NCI-H69 (cell line): ENCODE data around the gene PPP1R1B.
A peak's percentile ranks its signal among the peaks of the same experiment; 100 is the strongest.

Source experiments
- DNase-seq: peaks from one replicate; lab custom pipeline; 2025; lab: John Stamatoyannopoulos, UW

The PPP1R1B gene

DNA sequence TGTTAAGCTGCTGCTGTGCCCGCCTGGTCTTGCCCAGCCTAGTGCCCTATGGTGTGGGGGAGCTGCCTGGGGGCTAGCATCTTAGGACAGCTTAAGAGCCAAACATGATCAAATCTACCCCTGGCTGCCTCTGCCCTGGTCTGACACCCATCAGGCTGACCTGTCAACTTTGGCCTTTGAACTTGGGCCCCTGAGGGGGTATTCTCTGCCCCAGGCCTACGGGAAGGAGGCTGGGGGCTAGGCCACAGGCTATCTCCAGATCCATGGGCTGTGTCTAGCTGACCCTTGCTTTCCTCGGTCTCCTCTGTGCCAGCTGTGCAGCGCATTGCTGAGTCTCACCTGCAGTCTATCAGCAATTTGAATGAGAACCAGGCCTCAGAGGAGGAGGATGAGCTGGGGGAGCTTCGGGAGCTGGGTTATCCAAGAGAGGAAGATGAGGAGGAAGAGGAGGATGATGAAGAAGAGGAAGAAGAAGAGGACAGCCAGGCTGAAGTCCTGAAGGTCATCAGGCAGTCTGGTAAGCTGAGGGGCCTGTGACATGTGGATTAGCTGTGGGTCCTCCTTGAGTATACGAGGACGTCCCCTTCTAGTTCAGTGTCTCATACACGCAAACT lies 6.9 kb downstream of the PPP1R1B start:
- DNase-seq = no peak

GRCh38 chr17:39634384-39634871 lies 7.7 kb downstream of the PPP1R1B start:
- peak; percentile 56 for DNase-seq

GRCh38 chr17:39635614-39636176 lies 8.9 kb downstream of the PPP1R1B start:
- no peak for DNase-seq

GRCh38 chr17:39636587-39636926 lies 9.8 kb downstream of the PPP1R1B start:
- DNase-seq = no peak

GRCh38 chr17:39636927-39637736 lies 10.4 kb downstream of the PPP1R1B start, which contains the start of gene STARD3:
Gene STARD3 (plus strand): TSS chr17:39637144. CDS start chr17:39653532, 16,388 bp downstream.
- peak; percentile 88 for DNase-seq

- DNase-seq = no peak
Observed at GRCh38 chr17:39638317-39638716, 11.6 kb downstream of the PPP1R1B start.

- DNase-seq = no peak
Observed at GRCh38 chr17:39639043-39639442, 12.3 kb downstream of the PPP1R1B start.

DNA sequence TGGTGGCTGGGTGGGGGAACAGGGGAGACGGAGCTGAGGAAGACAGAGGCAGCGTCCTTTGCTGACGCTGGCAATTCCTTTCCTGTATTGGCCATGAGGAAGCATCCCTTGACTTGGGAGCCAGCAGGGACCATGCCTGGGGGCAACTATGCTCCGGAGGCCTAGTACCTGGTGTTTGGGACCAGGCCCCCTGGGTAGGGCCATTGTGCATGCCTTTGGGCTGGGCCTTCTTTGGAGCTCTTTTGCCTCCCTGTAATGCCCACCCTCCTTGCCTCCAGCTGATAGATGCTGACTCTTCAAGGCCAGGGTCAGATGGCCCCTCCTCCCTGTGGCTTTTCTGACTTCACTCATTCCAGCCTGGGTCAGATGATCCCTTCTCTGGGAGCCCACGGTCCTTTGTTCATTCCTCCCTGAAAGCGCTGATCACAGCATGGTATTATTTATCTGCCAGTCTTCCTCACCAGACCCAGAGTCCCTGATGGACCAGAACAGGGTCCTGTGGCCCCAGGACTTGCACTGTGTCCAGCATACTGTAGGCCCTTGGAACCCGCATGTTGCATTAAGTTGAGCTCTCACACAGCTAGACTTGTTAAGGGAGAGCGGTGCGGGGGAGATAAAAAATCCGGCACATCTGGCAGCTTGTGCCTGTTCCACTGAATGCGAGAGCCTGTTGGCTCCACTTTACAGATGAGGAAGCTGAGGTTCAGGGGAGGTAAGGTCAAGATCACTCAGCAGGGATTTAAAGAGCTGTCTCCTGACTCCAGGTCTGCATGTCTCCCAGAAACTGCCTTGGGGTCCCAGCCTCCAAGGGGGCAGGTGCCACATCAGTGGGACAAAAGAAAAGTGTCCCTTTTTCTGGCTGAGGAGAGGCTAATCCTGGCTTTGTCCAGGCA lies 13.1 kb downstream of the PPP1R1B start:
- no peak for DNase-seq

GRCh38 chr17:39640591-39641031 lies 13.9 kb downstream of the PPP1R1B start:
- no peak for DNase-seq

DNA sequence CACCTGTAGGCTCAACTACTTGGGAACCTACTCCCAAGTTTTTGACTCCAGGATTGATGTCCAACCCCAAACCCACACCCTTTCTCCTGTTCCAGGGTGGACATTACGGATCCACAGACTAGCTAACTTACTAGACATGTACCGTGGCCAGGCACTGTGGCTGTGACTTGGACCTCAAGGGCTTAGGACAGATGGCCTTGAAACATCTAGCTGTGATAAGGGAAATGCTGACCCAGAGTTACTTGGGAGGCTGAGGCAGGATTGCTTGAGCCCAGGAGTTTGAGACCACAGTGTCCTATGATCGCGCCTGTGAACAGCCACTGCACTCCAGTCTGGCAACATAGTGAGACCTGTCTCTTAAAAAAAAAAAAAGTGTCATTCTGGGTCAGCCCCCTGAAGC lies 14.3 kb downstream of the PPP1R1B start:
- DNase-seq = no peak

DNA sequence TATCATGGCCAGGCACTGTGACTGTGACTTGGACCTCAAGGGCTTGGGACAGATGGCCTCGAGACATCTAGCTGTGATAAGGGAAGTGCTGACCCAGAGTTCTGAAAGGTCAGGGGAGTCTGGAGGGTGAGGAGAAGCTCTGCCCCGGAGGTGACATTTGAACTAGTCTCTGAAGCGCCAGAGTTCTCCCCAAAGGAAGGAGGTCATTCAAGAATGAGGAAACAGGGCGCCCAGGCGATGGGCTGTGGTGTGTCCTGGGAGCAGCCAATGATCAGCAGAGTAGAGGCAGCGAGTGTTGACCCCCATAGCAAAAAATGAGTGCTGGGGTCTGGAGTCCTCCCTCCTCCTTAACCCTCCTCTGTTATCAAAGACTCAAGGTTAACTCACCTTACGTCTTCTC lies 15.1 kb downstream of the PPP1R1B start:
- no peak for DNase-seq

DNA sequence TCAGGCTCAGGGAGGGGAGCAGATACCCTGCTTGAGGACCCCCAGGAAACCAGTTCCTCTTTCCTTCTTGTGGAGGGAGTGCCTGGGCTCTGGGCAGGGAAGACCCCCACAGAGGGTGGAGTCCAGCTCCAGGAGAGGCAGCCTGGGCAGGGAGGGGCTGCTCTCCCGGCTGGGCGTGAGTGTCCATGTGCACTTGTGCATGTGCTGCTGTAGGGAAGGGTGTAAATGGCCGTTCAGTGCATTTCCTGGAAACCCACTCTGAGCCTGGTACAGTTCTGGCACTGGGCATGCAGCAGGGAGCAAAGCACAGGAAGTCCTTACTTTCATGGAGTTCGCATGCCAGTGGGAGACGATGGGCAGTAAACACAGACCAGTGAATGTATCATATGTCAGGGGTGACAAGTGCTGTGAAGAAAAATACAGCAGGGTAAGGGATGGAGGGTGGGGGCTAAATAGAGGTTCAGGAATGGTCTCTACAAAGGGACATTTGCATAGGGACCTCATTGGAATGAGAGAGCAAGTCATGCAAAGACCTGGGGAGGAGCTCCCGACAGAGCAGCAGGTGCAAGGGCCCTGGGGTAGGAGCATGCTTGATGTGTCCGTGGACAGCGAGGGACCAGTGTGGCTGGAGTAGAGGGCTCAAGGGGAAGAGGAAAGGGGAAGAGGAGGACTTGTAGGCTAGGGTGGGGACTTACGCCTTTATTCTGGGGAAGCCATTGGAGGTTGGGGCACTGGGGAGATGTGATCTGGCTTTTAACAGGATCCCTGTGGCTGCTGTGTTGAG lies 15.7 kb downstream of the PPP1R1B start:
- no peak for DNase-seq

DNA sequence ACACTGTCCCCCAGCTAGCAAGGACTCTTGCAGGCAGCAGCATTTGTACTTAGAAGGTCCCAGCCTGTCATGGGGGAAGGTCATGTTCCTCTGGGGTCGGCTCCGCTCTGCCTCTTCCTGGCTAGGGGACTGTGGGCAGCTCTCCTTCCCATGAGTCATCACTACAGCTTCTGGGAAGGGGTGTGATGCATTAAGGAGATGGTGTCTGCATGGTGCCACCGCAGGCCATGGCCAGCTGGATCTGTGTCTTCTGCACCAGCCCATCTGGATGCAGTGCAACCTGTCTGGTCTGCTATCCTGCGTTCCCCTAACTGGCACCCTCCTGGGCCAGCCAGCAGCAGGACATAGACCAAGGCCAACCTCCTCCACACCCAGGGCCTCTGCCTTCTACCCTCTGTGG lies 16.5 kb downstream of the PPP1R1B start:
- no peak for DNase-seq

GRCh38 chr17:39647256-39647655 lies 20.5 kb downstream of the PPP1R1B start:
- no peak for DNase-seq

DNA sequence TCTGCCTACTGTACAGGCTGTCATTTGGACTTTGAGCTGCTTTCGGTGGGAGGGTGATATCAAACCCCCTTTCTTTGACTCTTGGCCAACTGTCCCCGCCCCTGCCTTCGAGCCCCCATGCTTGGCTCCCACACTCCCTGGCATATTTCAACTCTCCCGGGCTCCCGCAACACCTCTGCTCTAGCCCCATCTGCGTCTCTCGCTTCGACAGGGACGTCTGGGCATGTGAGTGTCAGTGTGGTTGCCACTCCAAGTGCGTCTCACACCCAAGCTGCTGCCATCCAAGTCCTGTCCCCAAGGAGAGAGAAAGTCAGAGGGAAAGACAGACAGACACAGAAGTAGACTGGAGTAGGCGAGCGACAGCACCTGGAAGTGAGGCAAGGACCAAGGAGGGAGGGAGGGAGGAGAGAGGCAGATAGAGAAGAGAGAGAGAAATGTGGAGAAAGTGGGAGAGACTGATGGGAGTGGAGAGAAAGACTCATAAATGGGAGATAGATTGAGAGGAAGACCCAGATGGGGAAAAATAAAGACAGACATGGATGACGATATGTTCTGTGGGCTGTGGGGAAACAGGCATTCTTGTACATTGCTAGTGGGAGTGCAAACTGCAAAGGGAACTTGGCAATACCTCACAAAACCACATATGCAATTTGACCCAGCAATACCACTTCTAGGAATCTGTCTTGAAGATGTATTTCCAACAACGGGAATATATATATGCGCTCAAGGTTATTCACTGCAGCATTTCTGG lies 22.0 kb downstream of the PPP1R1B start:
- DNase-seq = no peak

DNA sequence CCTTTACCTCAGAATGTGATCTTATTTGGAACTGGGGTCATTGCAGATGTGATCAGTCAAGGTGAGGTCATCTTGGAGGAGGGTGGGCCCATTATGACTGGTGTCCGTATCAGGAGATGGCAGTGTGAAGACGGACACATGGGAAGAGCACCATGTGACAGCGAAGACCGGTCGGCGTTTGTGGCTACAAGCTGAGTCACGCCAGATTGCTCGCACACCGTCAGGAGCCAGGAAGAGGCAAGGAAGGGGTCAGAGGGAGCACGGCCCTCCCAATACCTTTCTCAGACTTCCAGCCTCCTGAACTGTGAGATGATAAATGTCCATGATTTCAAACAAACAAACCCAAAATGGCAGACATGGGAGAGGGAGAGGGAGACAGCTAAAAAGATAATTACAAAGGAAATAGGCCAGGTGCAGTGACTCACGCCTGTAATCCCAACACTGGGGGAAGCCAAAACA lies 23.4 kb downstream of the PPP1R1B start:
- peak; percentile 39 for DNase-seq

- DNase-seq = no peak
Observed at GRCh38 chr17:39651923-39652586, 25.3 kb downstream of the PPP1R1B start.

GRCh38 chr17:39652587-39653315 lies 26.0 kb downstream of the PPP1R1B start:
- peak; percentile 25 for DNase-seq

DNA sequence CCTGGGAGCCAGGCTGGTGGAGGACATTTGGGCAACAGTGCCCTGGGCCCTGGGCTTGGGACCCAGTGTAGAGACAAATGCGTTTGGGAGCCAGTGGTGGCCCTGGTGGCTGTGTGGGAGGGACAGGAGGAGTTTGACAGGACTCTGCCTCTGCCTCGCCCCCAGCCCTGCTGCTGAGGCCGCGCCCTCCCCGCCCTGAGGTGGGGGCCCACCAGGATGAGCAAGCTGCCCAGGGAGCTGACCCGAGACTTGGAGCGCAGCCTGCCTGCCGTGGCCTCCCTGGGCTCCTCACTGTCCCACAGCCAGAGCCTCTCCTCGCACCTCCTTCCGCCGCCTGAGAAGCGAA lies 26.5 kb downstream of the PPP1R1B start:
- DNase-seq = no peak
